Lung (tissue), 12 donors: ENCODE measurements around the gene ANKS1B. TPM values are rescaled to one million over a fixed set of nuclear protein-coding genes. Genes with fewer than 3 reads are reported as not detected.

Source experiments
- ATAC-seq: fragments of 200-7000 bp; cut with Tn5 transposase; one replicate; pipeline ENCODE4 v1.9.1; 2020; ENCODE audit warnings: moderate number of reproducible peaks; ENCODE audit not compliant: insufficient read depth, low FRiP score
- DNase-seq, 3 donors: peaks; one replicate each; pipeline ENCODE4 v3.0.0-alpha.2; 2013 to 2017
- H3K27ac ChIP-seq, 2 donors: one replicate each; pipeline ENCODE4 v1.5.1; 2013; ENCODE audit warnings: mild to moderate bottlenecking in 2 of 2, moderate library complexity in 2 of 2, control low read depth in 1 of 2, inconsistent platforms in 1 of 2, low read depth in 1 of 2, low read length in 1 of 2
- H3K27me3 ChIP-seq, 3 donors: one replicate each; pipeline ENCODE4 v1.5.1; 2013; ENCODE audit warnings: low read length in 2 of 3; ENCODE audit not compliant: control insufficient read depth in 3 of 3, insufficient read depth in 3 of 3
- H3K36me3 ChIP-seq, 4 donors: one replicate each; pipeline ENCODE4 v1.5.1; 2013; ENCODE audit warnings: low read length in 4 of 4, mild to moderate bottlenecking in 1 of 4, moderate library complexity in 1 of 4; ENCODE audit not compliant: control insufficient read depth in 4 of 4, insufficient read depth in 4 of 4
- H3K4me1 ChIP-seq, 5 donors: one replicate each; pipeline ENCODE4 v1.5.1; 2013; ENCODE audit warnings: low read length in 5 of 5, mild to moderate bottlenecking in 2 of 5, moderate library complexity in 1 of 5; ENCODE audit not compliant: control insufficient read depth in 5 of 5, insufficient read depth in 5 of 5
- H3K4me3 ChIP-seq: one replicate; pipeline ENCODE4 v1.5.1; 2013; ENCODE audit warnings: mild to moderate bottlenecking, control low read depth, moderate library complexity
- H3K9ac ChIP-seq, 2 donors: one replicate each; pipeline ENCODE4 v1.5.1; 2013; ENCODE audit warnings: low read length in 2 of 2, control low read depth in 1 of 2; ENCODE audit not compliant: insufficient read depth in 1 of 2
- H3K9me3 ChIP-seq, 4 donors: one replicate each; pipeline ENCODE4 v1.5.1; 2013; ENCODE audit warnings: low read length in 3 of 4, mild to moderate bottlenecking in 1 of 4, moderate library complexity in 1 of 4; ENCODE audit not compliant: control insufficient read depth in 4 of 4, insufficient read depth in 3 of 4
- WGBS, 2 donors: extraction: QIAGEN DNeasy Blood & Tissue Kit; methylation state at CpG; one replicate each; pipeline ENCODE4 v1.1.7; 2013; 5-methylcytosine and 5-hydroxymethylcytosine counted together
- polyA plus RNA-seq, 2 donors: library from polyadenylated mRNA; stranded (reverse); fragments of 200-250 nt; gene quantifications; one replicate each; pipeline ENCODE4 v1.2.1, GENCODE V29; 2013
- total RNA-seq, 2 donors: library from RNA; depleted of rRNA in 1 of 2; stranded (reverse); fragments of >200 nt in 1 of 2; gene quantifications; one replicate each; pipeline ENCODE4 v1.2.1, GENCODE V29; 2014 to 2021
- TF ChIP-seq, protein P1 (sequence below): IDR thresholded peaks from 2 replicates; pipeline ENCODE4 v1.5.1; 2012; ENCODE audit warnings: mild to moderate bottlenecking; ENCODE audit errors: control extremely low read depth, extremely low read depth
- donor health status: control.
- donor health status: control.
- donor health status: Bipolar disorder and iron deficiency.
- donor health status: healthy.
- donor health status: DM: yes; HTN: yes; CAD: no.

ANKS1B gene
- total and polyA plus RNA-seq, 4 donors, result 0.32 to 10.3 (median 3.7) TPM

DNA sequence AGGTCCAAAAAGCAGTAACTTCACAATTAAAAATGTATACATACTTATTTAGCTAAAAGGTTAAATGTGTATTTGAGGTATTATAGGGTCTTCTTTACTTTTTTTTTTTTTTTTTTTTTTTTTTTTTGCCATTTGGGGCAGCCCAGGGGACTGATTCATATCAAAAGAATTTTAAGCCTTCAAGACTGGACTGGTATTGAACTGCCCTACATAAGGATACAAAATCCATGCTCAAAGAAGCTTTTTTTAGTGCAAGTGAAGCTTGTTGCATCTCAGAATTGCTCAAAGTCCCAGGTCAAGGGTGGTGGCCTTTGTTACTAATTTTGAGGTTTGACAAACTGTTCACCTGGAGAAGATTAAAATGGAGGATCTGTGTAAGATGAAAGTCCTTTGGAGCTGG, 1215.7 kb downstream of the ANKS1B start:
- peaks cover 0 to 24% (median 0%) of the 10 kb centered on the region in 4 donors for H3K36me3 ChIP-seq
- no peak for ATAC-seq

DNA sequence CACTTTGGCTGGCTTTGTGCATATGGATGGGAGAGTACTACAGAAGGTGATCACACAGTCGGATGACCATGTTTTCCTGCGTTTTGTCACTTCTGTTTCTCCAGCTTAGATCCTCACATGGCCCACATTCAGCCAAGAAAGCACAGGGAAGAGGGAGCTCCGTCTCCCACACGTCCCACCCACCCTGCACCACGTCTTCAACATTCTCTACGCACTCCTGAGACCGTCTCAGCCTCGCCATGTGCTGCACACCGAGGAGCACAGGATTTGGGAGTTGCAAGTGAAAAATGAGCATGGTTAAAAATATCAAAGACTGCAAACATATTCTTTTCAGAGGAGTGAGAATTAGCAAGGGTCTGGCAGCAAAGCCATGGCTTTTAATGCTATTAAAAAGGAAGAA, 1217.5 kb downstream of the ANKS1B start:
- Histone ChIP-seq H3K4me3 (no peak overlapping the region), H3K36me3 (peaks cover 0 to 19% (median 0%) of the 10 kb centered on the region in 4 donors), H3K9me3 (no peaks in the 10 kb centered on the region), H3K27me3 (no peaks in the 10 kb centered on the region), H3K4me1 (no peaks in the 10 kb centered on the region), H3K27ac (no peak overlapping the region), H3K9ac (no peak overlapping the region)
- DNase-seq, result no peak
- TF ChIP-seq, protein P1, sequence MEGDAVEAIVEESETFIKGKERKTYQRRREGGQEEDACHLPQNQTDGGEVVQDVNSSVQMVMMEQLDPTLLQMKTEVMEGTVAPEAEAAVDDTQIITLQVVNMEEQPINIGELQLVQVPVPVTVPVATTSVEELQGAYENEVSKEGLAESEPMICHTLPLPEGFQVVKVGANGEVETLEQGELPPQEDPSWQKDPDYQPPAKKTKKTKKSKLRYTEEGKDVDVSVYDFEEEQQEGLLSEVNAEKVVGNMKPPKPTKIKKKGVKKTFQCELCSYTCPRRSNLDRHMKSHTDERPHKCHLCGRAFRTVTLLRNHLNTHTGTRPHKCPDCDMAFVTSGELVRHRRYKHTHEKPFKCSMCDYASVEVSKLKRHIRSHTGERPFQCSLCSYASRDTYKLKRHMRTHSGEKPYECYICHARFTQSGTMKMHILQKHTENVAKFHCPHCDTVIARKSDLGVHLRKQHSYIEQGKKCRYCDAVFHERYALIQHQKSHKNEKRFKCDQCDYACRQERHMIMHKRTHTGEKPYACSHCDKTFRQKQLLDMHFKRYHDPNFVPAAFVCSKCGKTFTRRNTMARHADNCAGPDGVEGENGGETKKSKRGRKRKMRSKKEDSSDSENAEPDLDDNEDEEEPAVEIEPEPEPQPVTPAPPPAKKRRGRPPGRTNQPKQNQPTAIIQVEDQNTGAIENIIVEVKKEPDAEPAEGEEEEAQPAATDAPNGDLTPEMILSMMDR, result no peak
- 87 to 90% methylated on average over 9 of the region's 9 CpGs for WGBS, 2 donors
- no peak for ATAC-seq

More for the DNA sequence above, 1215.7 kb downstream of the ANKS1B start:
- no peaks in the 10 kb centered on the region for H3K27me3 ChIP-seq
- H3K4me1 ChIP-seq, result no peaks in the 10 kb centered on the region
- DNase-seq, result no peak
- no peak overlapping the region for H3K4me3 ChIP-seq
- no peaks in the 10 kb centered on the region for H3K9me3 ChIP-seq
- no peak overlapping the region for H3K27ac ChIP-seq
- H3K9ac ChIP-seq, result no peak overlapping the region
- TF ChIP-seq, protein P1, result no peak

DNA sequence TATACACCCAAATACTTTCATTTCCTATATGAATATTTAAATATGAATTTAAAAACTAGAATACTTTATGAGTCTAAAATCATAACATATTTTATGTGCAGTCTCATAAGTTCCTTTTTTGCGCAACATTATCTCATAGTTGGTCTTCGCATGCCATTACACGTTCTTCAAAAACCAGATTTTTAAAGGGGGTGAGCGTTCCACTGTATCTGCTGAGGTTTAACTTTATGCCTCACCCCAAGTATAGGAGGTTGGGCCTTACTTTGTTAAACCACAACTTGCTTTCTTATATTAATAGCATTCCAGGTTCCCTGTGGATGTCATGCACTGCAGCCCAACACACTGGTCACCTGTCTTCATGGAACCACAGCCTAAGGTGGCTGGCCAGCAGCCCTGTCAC, 1221.1 kb downstream of the ANKS1B start:
- H3K9ac ChIP-seq, result no peak overlapping the region

More for the DNA sequence above, 1221.1 kb downstream of the ANKS1B start:
- Histone ChIP-seq H3K4me1 (no peaks in the 10 kb centered on the region), H3K9me3 (no peaks in the 10 kb centered on the region), H3K4me3 (no peak overlapping the region), H3K27ac (no peak overlapping the region), H3K36me3 (peaks cover 0 to 14% (median 0%) of the 10 kb centered on the region in 4 donors), H3K27me3 (no peaks in the 10 kb centered on the region)
- ATAC-seq (no peak), DNase-seq (no peak)
- TF ChIP-seq, protein P1, result no peak
- WGBS, 2 donors, result 87 to 92% methylated on average over 4 of the region's 4 CpGs
